HL-60/S4 treated with retinoic acid at 250 ng/mL for 4 days and 3 days (cell line): Measurements from ENCODE around the gene KBTBD12.

Experiments
- in situ Hi-C: fragments of 300-500 bp; cut with MboI; formaldehyde crosslinking; loops from 2 replicates; pipeline ENCODE4 v1.7.0; 2022; ENCODE audit warnings: low sequenced_read_pairs

KBTBD12 gene

GRCh38 chr3:127984241-127984975 is 69.4 kb downstream of the KBTBD12 start:
- in situ Hi-C loops, result no loop called here

DNA sequence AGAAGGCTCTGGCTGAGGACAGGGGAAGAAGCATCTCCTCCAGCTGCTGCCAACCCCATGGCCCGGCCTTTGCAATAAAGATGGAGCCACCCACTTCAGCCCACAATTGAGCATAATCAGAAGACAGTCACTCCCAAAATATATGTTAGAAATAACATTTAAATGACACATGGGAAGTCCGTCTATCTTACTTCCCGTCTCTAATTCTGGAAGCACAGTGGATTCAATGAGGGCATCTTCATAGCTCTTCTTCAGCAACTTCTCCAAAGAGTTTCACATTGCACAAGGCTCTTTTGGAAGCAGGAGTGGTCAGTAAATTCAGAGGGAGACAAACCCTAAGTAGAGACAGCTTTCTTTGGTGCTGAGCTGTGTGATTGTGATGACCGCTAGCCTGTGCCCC is 70.2 kb downstream of the KBTBD12 start:
- in situ Hi-C loops, result no loop called here

- in situ Hi-C loops, result no loop called here
Observed at GRCh38 chr3:127985655-127986225, 70.7 kb downstream of the KBTBD12 start.

GRCh38 chr3:127986803-127987202 is 71.8 kb downstream of the KBTBD12 start:
- in situ Hi-C loops, result no loop called here

DNA sequence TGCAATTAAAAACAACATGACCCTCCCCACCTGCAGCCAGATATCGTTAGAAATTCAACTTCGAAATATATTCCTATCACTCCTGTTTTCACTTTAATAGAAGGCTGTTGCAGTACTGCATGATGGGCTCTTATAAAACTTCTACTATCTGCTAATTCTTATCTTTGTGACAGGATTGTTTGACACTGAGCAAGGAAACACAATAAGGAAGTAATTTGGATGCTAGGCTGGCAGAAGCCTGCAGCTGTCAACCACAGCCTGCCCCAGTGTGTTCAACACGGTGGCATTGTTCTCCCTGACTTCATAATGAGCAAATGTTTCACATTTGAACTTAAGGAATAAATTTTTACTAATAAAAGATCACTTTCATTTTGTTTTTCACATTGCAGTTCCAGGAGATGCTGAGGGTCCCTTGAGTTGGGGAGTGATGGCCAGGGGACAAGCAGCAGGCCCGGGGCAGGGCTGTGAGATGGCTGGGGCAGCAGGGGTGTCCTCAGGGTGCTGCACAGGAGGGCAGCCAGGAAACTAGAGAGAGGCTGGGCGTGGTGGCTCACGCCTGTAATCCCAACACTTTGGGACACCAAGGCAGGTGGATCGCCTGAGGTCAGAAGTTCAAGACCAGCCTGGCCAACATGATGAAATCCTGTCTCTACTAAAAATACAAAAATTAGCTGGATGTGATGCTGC is 72.4 kb downstream of the KBTBD12 start:
- in situ Hi-C loops, result no loop called here

- in situ Hi-C loops, result no loop called here
Observed at GRCh38 chr3:127988770-127989557, 73.9 kb downstream of the KBTBD12 start.

DNA sequence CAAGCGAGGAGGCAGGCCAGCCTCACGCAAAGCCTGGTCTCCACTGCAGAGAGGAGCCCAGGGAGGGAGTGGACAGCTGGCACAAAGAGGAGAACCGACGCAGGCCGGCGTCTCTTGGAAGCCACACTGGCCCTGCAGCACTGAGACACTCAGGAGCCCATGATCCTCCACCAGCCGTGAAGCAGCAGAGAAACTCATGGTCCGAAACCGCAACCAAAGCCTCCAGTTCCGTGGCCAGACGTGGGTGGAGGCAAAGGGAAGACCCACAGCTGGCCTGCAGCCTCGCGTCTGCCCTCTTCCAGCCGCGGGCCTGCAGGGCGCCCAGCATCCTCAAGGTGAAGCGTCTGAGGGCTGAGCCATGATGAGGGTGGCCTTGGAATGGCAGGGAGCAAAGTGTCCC is 75.0 kb downstream of the KBTBD12 start:
- in situ Hi-C loops, result no loop called here

GRCh38 chr3:127990461-127990860 is 75.4 kb downstream of the KBTBD12 start:
- in situ Hi-C loops, result no loop called here

DNA sequence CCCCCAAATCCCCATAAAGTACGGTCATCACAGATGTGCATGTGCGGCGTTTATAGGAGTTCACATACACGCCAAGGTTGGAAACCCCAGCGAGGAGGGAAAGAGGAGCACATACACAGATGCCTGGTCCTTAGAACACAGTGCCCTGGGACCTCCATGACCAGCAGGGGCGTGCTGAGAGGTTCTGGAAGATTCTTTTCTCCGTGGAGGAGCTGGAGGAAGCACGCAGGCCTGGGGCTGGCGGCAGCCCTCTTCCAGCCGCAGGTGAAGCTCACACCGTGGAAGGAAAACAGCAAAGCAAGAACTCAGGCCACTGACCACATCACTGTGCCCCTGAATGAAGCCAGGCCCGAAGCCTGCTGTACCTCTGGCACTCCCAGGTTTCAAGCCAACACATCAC is 76.2 kb downstream of the KBTBD12 start:
- in situ Hi-C loops, result no loop called here

GRCh38 chr3:127991681-127992080 is 76.6 kb downstream of the KBTBD12 start:
- in situ Hi-C loops, result no loop called here

DNA sequence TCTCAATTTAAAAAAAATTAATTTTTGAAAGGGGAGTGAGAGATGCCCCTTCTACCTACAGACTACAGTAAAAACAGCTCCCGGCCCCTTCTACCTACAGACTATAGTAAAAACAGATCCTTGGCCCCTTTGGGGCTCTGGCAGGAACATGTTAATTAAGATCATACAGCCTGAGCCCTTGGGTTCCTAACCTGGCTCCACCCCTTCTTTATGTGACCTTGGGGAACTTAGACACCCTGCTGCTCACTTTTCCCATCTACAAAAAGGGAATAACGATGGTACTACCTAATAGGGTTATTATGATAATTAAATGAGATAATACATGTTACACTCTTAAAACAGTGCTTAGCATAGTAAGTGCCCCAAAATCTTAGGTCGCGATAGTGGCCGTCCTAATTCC is 77.1 kb downstream of the KBTBD12 start:
- in situ Hi-C loops, result no loop called here

DNA sequence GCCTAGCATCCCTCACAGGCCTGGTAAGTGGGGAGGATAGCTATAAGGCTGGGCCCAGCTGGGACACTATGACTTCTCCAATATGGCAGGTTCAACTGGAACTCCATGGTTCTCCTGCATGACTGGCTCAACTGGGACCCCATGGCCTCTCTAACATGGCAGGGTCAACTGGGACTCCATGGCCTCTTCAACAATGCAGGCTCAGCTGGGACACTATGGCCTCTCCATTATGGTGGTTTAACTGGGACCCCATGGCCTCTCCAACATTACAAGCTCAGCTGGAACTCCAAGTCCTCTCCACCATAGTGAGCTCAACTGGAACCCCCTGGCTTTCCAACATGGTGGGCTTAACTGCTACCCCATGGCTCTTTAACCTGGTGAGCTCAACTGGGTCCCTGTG is 79.0 kb downstream of the KBTBD12 start:
- in situ Hi-C loops, result no loop called here

DNA sequence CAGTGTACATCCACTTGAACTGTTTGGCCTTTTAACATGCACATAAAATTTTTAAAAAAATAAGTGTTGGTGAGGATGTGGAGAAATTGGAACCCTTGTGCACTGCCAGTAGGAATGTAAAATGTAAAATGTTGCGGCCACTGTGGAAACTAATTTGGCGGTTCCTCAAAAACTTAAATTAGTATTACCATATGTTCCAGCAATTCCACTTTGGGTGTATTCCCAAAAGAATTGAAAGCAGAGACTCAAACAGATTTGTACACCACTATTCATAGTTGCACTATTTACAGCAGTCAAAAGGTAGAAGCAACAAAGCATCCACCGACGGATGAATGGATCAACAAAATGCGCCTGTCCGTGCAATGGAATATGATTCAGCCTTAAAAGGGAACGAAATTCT is 82.0 kb downstream of the KBTBD12 start:
- in situ Hi-C loops, result no loop called here

DNA sequence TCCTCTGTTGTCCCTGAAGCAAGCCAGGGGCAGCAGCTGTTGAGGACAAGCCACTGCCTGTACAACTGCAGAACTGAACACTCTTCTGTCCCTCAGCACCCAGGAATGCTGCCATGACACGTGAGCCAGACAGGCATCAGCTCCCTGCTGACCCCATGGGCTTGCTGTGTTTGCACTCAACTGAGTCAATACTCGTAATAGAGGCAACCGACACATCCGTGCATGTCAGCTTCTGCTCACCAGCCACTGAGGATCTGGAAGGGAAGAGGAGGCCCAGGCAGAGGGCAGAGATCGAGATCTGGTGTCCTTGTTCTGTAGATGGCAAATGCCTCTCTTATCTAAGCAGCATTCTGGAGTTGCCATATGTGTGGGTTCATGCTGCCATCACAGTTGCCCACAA is 82.9 kb downstream of the KBTBD12 start:
- in situ Hi-C loops, result no loop called here

GRCh38 chr3:127998596-127998995 is 83.6 kb downstream of the KBTBD12 start:
- in situ Hi-C loops, result no loop called here

- in situ Hi-C loops, result no loop called here
Observed at GRCh38 chr3:127999509-128000106, 84.6 kb downstream of the KBTBD12 start.

GRCh38 chr3:128001576-128001975 is 86.5 kb downstream of the KBTBD12 start:
- in situ Hi-C loops, result no loop called here

- in situ Hi-C loops, result no loop called here
Observed at GRCh38 chr3:128004661-128005060, 89.6 kb downstream of the KBTBD12 start.

DNA sequence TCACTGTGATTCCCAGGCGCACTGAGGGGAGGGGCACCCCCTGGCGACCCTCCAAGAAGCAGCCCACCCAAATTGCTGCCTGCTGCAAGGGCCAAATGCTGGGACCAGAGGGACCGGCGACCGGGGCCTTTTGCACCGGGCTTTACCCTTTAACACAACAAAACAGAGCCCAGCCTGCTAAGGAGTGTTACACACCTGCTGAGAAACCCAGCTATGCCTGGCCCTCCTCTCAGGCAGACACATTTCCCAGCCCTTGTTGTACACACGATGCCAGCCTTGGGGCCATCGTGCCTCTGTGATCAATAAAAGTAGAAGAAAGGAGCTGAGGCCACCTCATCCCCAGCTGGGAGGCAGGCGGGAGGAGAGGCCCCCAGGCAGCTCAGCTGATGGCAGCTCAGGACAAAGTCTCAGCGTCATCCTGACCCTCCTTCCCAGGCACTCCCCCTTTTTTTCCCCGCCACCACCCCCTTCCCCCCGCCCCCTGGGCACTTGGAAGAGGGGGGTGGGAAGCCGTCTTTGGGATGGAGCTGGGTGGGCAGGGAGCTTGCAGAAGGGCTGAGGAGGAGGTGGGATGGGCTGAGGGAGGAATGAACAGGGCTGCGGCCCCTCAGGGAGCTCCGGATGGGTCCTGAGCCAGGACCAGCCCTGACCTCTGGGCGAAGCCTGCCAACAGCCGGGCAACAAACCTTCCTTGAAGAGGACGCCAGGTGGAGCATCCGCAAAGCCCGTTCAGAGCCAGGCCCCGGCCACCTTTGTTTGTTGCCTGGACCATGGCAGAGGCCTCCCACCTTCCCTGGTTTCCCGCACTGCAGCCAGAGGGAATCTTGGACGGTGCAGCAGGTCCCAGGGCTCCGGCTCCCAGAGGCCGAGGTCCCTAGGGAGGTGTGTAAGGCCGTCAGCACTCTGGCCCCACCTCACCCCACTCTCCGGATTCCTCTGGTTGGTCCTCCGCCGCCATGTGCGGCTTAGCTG is 91.3 kb downstream of the KBTBD12 start:
- in situ Hi-C loops, result no loop called here

DNA sequence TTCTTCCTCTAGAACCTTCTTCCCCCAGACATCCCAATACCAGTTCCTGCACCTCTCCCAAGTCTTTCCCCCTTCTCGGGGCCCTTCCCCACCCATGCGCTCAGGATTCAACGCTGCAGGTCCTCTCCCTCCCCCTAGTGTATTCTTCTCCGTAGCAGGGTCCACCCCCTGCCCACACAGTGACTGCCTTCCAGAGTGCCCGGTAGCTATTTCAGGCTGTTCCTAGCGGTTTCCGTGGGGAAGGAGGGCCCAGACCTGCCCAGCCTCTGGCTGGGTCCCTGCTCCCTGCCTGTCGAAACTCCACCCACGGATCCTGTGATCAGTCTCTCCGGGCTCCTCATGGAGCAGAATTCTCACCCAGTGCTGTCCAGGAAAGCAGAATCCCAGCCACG is 92.0 kb downstream of the KBTBD12 start:
- in situ Hi-C loops, result no loop called here
